ENCODE measurements around the gene GSG1L. TPM values are rescaled to one million over a fixed set of nuclear protein-coding genes. Genes with fewer than 3 reads are reported as not detected.

Gene GSG1L
- 0.82 TPM for total RNA-seq

GRCh38 chr16:28063591-28064061, at the start of gene GSG1L:
GSG1L (minus strand) TSS chr16:28063714; CDS start chr16:28063424, 290 bp downstream.

Small RNA genes lying within 50 kb of the gene (small RNA-seq; reads per million reads assigned to genes)
- gene RNU6-1241P (ENCODE audit: low replicate concordance) (not detected), gene RNU6-159P (ENCODE audit: low replicate concordance) (not detected)

Other genes starting within 250 kb of the GSG1L start
- 90.1 TPM for gene XPO6, start 148.3 kb upstream of the GSG1L start, total RNA-seq
- gene SBK1, start 228.8 kb upstream of the GSG1L start, total RNA-seq: 7.2 TPM

Data from metanephros (tissue), 2 donors.